Femur (tissue), 1 donor: Measurements from ENCODE around the gene NPL.

ENCODE experiments used
- DNase-seq: peaks from one replicate; pipeline ENCODE4 v3.0.0-alpha.2; 2017

The NPL gene

GRCh38 chr1:182789138-182790076, at the start of gene NPL:
TSS of gene NPL (plus strand) at chr1:182789773. CDS start at chr1:182794372, 4,599 bp downstream.
- peak; percentile 90 for DNase-seq

GRCh38 chr1:182740120-182740519, 49.5 kb upstream of the NPL start:
- DNase-seq = no peak

- DNase-seq = no peak
Observed at GRCh38 chr1:182742780-182743179, 46.8 kb upstream of the NPL start.

GRCh38 chr1:182752077-182752988, 37.2 kb upstream of the NPL start:
- DNase-seq = peak; percentile 27

GRCh38 chr1:182754087-182754486, 35.5 kb upstream of the NPL start:
- no peak for DNase-seq

GRCh38 chr1:182754543-182755314, 34.8 kb upstream of the NPL start:
- no peak for DNase-seq

- DNase-seq = no peak
Observed at GRCh38 chr1:182755632-182756031, 33.9 kb upstream of the NPL start.

- no peak for DNase-seq
Observed at GRCh38 chr1:182756423-182756822, 33.1 kb upstream of the NPL start.

- no peak for DNase-seq
Observed at GRCh38 chr1:182761396-182762395, 27.9 kb upstream of the NPL start.

- no peak for DNase-seq
Observed at GRCh38 chr1:182762536-182762935, 27.0 kb upstream of the NPL start.

- no peak for DNase-seq
Observed at GRCh38 chr1:182764029-182764727, 25.4 kb upstream of the NPL start.

- no peak for DNase-seq
Observed at GRCh38 chr1:182765391-182765790, 24.2 kb upstream of the NPL start.

GRCh38 chr1:182766050-182766449, 23.5 kb upstream of the NPL start:
- DNase-seq = no peak

- no peak for DNase-seq
Observed at GRCh38 chr1:182766881-182767645, 22.5 kb upstream of the NPL start.

- DNase-seq = no peak
Observed at GRCh38 chr1:182768963-182769362, 20.6 kb upstream of the NPL start.

GRCh38 chr1:182770232-182770631, 19.3 kb upstream of the NPL start:
- DNase-seq = no peak

GRCh38 chr1:182771187-182771984, 18.2 kb upstream of the NPL start:
- DNase-seq = no peak

- DNase-seq = no peak
Observed at GRCh38 chr1:182777386-182777785, 12.2 kb upstream of the NPL start.

GRCh38 chr1:182778862-182779261, 10.7 kb upstream of the NPL start:
- DNase-seq = no peak
